ENCODE measurements around the gene DAZAP1.
A peak's percentile ranks its signal among the peaks of the same experiment; 100 is the strongest.

DAZAP1 gene

GRCh38 chr19:1377176-1377964 lies 30.0 kb upstream of the DAZAP1 start:
- DNase-seq (ENCODE audit: low spot score) = no peak

- no peak for DNase-seq (ENCODE audit: low spot score)
Observed at GRCh38 chr19:1377965-1378785, 29.2 kb upstream of the DAZAP1 start.

GRCh38 chr19:1379126-1379905 lies 28.1 kb upstream of the DAZAP1 start:
- DNase-seq (ENCODE audit: low spot score) = no peak

GRCh38 chr19:1379961-1380489 lies 27.4 kb upstream of the DAZAP1 start:
- DNase-seq (ENCODE audit: low spot score) = no peak

GRCh38 chr19:1382250-1382649 lies 25.1 kb upstream of the DAZAP1 start:
- no peak for DNase-seq (ENCODE audit: low spot score)

- no peak for DNase-seq (ENCODE audit: low spot score)
Observed at GRCh38 chr19:1383017-1383311, 24.4 kb upstream of the DAZAP1 start.

- peak; percentile 90 for DNase-seq (ENCODE audit: low spot score)
Observed at GRCh38 chr19:1383312-1384084, 23.9 kb upstream of the DAZAP1 start, which contains the start of gene NDUFS7. NDUFS7 (plus strand) TSS chr19:1383907; CDS start chr19:1383927, 20 bp downstream.

GRCh38 chr19:1384085-1384462 lies 23.3 kb upstream of the DAZAP1 start:
- no peak for DNase-seq (ENCODE audit: low spot score)

- no peak for DNase-seq (ENCODE audit: low spot score)
Observed at GRCh38 chr19:1384478-1385110, 22.8 kb upstream of the DAZAP1 start.

GRCh38 chr19:1385816-1386215 lies 21.6 kb upstream of the DAZAP1 start:
- no peak for DNase-seq (ENCODE audit: low spot score)

- DNase-seq (ENCODE audit: low spot score) = no peak
Observed at GRCh38 chr19:1386945-1387683, 20.3 kb upstream of the DAZAP1 start.

- no peak for DNase-seq (ENCODE audit: low spot score)
Observed at GRCh38 chr19:1387684-1388636, 19.4 kb upstream of the DAZAP1 start.

GRCh38 chr19:1388637-1389026 lies 18.8 kb upstream of the DAZAP1 start:
- DNase-seq (ENCODE audit: low spot score) = no peak

GRCh38 chr19:1389033-1389940 lies 18.1 kb upstream of the DAZAP1 start:
- no peak for DNase-seq (ENCODE audit: low spot score)

- no peak for DNase-seq (ENCODE audit: low spot score)
Observed at GRCh38 chr19:1390890-1391423, 16.4 kb upstream of the DAZAP1 start.

- no peak for DNase-seq (ENCODE audit: low spot score)
Observed at GRCh38 chr19:1392407-1392806, 15.0 kb upstream of the DAZAP1 start.

- DNase-seq (ENCODE audit: low spot score) = no peak
Observed at GRCh38 chr19:1392939-1393530, 14.4 kb upstream of the DAZAP1 start.
